ENCODE measurements around the gene HMBS.

- TF ChIP-seq CTCF (optimal IDR thresholded peaks at IDR 0.05 in 1 of 3, IDR thresholded peaks at IDR 0.05 in 1 of 3, conservative IDR thresholded peaks at IDR 0.05 in 1 of 3; ENCODE audit: extremely low read depth in 1 of 3, insufficient read depth in 2 of 3, low read length in 3 of 3) = no peak
- no peak for TF ChIP-seq EZH2 (IDR thresholded peaks at IDR 0.05; ENCODE audit: low read length)
Measured at GRCh38 chr11:119089319-119089718, 4.6 kb downstream of the HMBS start.

All from keratinocyte (primary cell).